ENCODE results near the gene ELF4. TPM values are rescaled to one million over a fixed set of nuclear protein-coding genes. Genes with fewer than 3 reads are reported as not detected.

Gene ELF4
- total and polyA plus RNA-seq, 9 of the 15 experiments (the other 6 are each of a cell fraction or from before 2014, with no cell fraction given), result 5.9 to 55.8 (median 25.2) TPM

GRCh38 chrX:130082244-130083106, 27.8 kb downstream of the ELF4 start (continued):
- TF ChIP-seq MNT (conservative IDR thresholded peaks at IDR 0.05) (peak; percentile 97 to 98), SNIP1 (IDR thresholded peaks at IDR 0.05; ENCODE audit: low read depth) (no peak), POLR2B (IDR thresholded peaks at IDR 0.05; ENCODE audit: low read depth, partially characterized antibody) (no peak), ZNF3 (CRISPR knock-in tag; IDR thresholded peaks at IDR 0.05) (no peak), NR1H2 (CRISPR knock-in tag; IDR thresholded peaks at IDR 0.05) (no peak), RBM34 (IDR thresholded peaks at IDR 0.05; ENCODE audit: borderline replicate concordance, insufficient read depth, low read length) (no peak), ARHGAP35 (IDR thresholded peaks at IDR 0.05; ENCODE audit: partially characterized antibody) (no peak), IFI16 (CRISPR knock-in tag; IDR thresholded peaks at IDR 0.05) (no peak), PCBP1 (IDR thresholded peaks at IDR 0.05; ENCODE audit: low read depth, low read length, poor library complexity, severe bottlenecking) (no peak), E2F3 (CRISPR knock-in tag; IDR thresholded peaks at IDR 0.05) (no peak), BRF2 (IDR thresholded peaks at IDR 0.05; ENCODE audit: borderline replicate concordance, insufficient read depth, insufficient read length) (no peak), ZNF592 (IDR thresholded peaks at IDR 0.05) (peak; percentile 69), ZNF644 (tag; IDR thresholded peaks at IDR 0.05; ENCODE audit: low read depth) (no peak), TCFL5 (CRISPR knock-in tag; conservative IDR thresholded peaks at IDR 0.05) (no peak), HEY1 (CRISPR knock-in tag; IDR thresholded peaks at IDR 0.05; ENCODE audit: borderline replicate concordance) (no peak), ZNF518B (CRISPR knock-in tag; IDR thresholded peaks at IDR 0.05) (no peak), MEF2D (tag; conservative IDR thresholded peaks at IDR 0.05; ENCODE audit: low read depth) (no peak)

Data from K562 (cell line).